Measurements from ENCODE around the gene TMEM108.

DNA sequence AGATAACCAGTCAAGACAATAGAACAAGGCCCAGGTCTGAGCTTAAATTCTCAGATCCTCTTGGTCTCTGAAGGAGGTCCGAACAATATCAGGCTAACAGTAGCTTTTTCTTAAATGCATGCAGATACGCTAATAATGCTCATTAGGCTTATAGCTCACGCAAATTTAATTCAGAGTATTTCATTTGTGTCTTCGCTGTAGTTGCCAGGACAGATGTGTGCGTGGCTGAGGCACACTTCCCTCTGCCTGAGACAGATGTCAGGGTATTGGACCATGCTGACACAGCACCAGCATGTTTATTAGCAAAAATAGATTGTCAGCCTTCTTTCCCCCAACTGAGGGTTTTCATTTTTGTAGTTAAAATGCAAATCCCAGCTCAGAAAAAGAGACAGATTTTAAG is 258.8 kb downstream of the TMEM108 start:
- TF ChIP-seq, protein P1, sequence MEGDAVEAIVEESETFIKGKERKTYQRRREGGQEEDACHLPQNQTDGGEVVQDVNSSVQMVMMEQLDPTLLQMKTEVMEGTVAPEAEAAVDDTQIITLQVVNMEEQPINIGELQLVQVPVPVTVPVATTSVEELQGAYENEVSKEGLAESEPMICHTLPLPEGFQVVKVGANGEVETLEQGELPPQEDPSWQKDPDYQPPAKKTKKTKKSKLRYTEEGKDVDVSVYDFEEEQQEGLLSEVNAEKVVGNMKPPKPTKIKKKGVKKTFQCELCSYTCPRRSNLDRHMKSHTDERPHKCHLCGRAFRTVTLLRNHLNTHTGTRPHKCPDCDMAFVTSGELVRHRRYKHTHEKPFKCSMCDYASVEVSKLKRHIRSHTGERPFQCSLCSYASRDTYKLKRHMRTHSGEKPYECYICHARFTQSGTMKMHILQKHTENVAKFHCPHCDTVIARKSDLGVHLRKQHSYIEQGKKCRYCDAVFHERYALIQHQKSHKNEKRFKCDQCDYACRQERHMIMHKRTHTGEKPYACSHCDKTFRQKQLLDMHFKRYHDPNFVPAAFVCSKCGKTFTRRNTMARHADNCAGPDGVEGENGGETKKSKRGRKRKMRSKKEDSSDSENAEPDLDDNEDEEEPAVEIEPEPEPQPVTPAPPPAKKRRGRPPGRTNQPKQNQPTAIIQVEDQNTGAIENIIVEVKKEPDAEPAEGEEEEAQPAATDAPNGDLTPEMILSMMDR (IDR thresholded peaks at IDR 0.05) = no peak
- TF ChIP-seq POLR2A (IDR thresholded peaks at IDR 0.05) = no peak

All from heart left ventricle (tissue), 13 donors.